K562 (cell line): Measurements from ENCODE around the gene SDK1. TPM values are rescaled to one million over a fixed set of nuclear protein-coding genes. Genes with fewer than 3 reads are reported as not detected.

ENCODE experiments used
- ATAC-seq: fragments of 200-7000 bp; cut with Tn5 transposase; 3 replicates; pipeline ENCODE4 v1.9.1; 2020; ENCODE audit warnings: moderate library complexity
- BruUV-seq: library from RNA; stranded (reverse); fragments of 400-500 nt; replicated peaks from 2 replicates; lab custom pipeline; 2021; lab: Mats Ljungman, UMichigan
- CTCF ChIA-PET: fragments of 300-600 bp; formaldehyde crosslinking; extraction: SDS; loops from one replicate; lab custom pipeline; 2021; ENCODE audit warnings: low intra/inter-chr PET ratio; lab: Yijun Ruan, JAX
- POLR2A ChIA-PET: fragments of 300-600, 350-650 bp; sonication (Branson Sonifier 250); formaldehyde crosslinking; extraction: SDS; loops from one replicate; lab custom pipeline; 2021; ENCODE audit warnings: antibody characterized with exemption, inconsistent platforms; lab: Yijun Ruan, JAX
- DNase-seq, 4 experiments: peaks; one replicate each; pipeline versions ENCODE4 v3.0.0 to v3.0.0-alpha.2; 2011 to 2018; ENCODE audit warnings: low spot score in 3 of 4, mixed read lengths in 3 of 4; ENCODE audit errors: extremely low read depth in 1 of 4
- FAIRE-seq: peaks from 2 replicates; lab custom pipeline; 2011; peaks lifted over from hg19 to GRCh38; lab: Jason Lieb, UNC
- H2AFZ ChIP-seq: 2 replicates; pipeline ENCODE4 v1.6.0; 2011; ENCODE audit warnings: low read depth, low read length, control low read depth, inconsistent platforms
- H3K27ac ChIP-seq: fragments of 200-600 bp; 3 replicates; pipeline ENCODE4 v1.8.0; 2011; ENCODE audit warnings: low read depth, mild to moderate bottlenecking, control low read depth, inconsistent platforms, low read length, moderate library complexity, mixed read lengths; ENCODE audit errors: extremely low read depth
- H3K27me3 ChIP-seq, 2 experiments: fragments of 300-600 bp in 1 of 2; 2 replicates in 1 of 2; 3 replicates in 1 of 2; pipeline versions ENCODE4 v1.6.0 to v1.8.0; 2011; ENCODE audit warnings: inconsistent platforms in 2 of 2, low read length in 2 of 2, mild to moderate bottlenecking in 1 of 2, mixed read lengths in 1 of 2, moderate library complexity in 1 of 2; ENCODE audit not compliant: control insufficient read depth in 2 of 2, insufficient read depth in 2 of 2
- H3K36me3 ChIP-seq: fragments of 300-600 bp; 3 replicates; pipeline ENCODE4 v1.8.0; 2011; ENCODE audit warnings: mild to moderate bottlenecking, low read length, inconsistent platforms; ENCODE audit not compliant: control insufficient read depth, insufficient read depth
- H3K4me1 ChIP-seq, 2 experiments: fragments of 200-600 bp in 1 of 2; replicated peaks in 1 of 2; 2 replicates in 1 of 2; 3 replicates in 1 of 2; pipeline versions ENCODE4 v1.5.1 to v1.8.0; 2011; ENCODE audit warnings: inconsistent platforms in 2 of 2, low read length in 2 of 2, mild to moderate bottlenecking in 1 of 2, mixed read lengths in 1 of 2, moderate library complexity in 1 of 2; ENCODE audit not compliant: control insufficient read depth in 2 of 2, insufficient read depth in 2 of 2
- H3K4me2 ChIP-seq: 2 replicates; pipeline ENCODE4 v1.6.1; 2011; ENCODE audit warnings: low read length, control low read depth, inconsistent platforms, mixed read lengths; ENCODE audit not compliant: insufficient read depth
- H3K4me3 ChIP-seq: fragments of 200-600 bp; sonication (generic), shearing (Covaris generic); 2 replicates; pipeline ENCODE4 v1.5.1; 2016; ENCODE audit warnings: control low read depth, inconsistent platforms
- H3K79me2 ChIP-seq: fragments of 200-600 bp; 3 replicates; pipeline ENCODE4 v1.8.0; 2011; ENCODE audit warnings: low read length, inconsistent platforms; ENCODE audit not compliant: control insufficient read depth, insufficient read depth
- H3K9ac ChIP-seq, 2 experiments: 2 replicates each; pipeline versions ENCODE4 v1.6.0 to v1.6.1; 2011; ENCODE audit warnings: low read depth in 2 of 2, low read length in 2 of 2, control low read depth in 1 of 2, inconsistent platforms in 1 of 2, mild to moderate bottlenecking in 1 of 2, mixed read lengths in 1 of 2; ENCODE audit not compliant: insufficient read depth in 1 of 2
- H3K9me1 ChIP-seq: one replicate; pipeline ENCODE4 v1.6.0; 2011; ENCODE audit warnings: inconsistent platforms, mild to moderate bottlenecking, low read length, moderate library complexity; ENCODE audit not compliant: control insufficient read depth, insufficient read depth
- H3K9me3 ChIP-seq: replicated peaks from 2 replicates; pipeline ENCODE4 v1.5.1; 2011; ENCODE audit warnings: low read depth, low read length, inconsistent platforms; ENCODE audit not compliant: control insufficient read depth, insufficient read depth
- H4K20me1 ChIP-seq: replicated peaks from 2 replicates; pipeline ENCODE4 v1.6.1; 2011; ENCODE audit warnings: low read length, inconsistent platforms, mixed read lengths; ENCODE audit not compliant: control insufficient read depth, insufficient read depth
- ADNP ChIP-seq: fragments of 200-800 bp; sonication (Bioruptor generic); IDR thresholded peaks from 2 replicates; pipeline ENCODE4 v1.6.1; 2016; ENCODE audit warnings: missing genetic modification characterization, missing compliant biosample characterization
- ATF1 ChIP-seq, 2 experiments: fragments of 450-650 bp in 1 of 2; IDR thresholded peaks; 2 replicates each; pipeline ENCODE4 v1.6.1; 2016; ENCODE audit warnings: missing compliant biosample characterization in 1 of 2, missing genetic modification characterization in 1 of 2
- BHLHE40 ChIP-seq: IDR thresholded peaks from 2 replicates; pipeline ENCODE4 v1.6.1; 2011; ENCODE audit warnings: low read length, improper control_type of control experiment
- GATA2 ChIP-seq: sonication (generic); formaldehyde crosslinking; IDR thresholded peaks from 2 replicates; pipeline ENCODE4 v1.4.0; 2020; ENCODE audit warnings: mild to moderate bottlenecking, missing genetic modification reagents
- GATAD2B ChIP-seq: fragments of 450-650 bp; IDR thresholded peaks from 2 replicates; pipeline ENCODE4 v1.6.1; 2017; ENCODE audit warnings: mild to moderate bottlenecking, borderline replicate concordance
- ZNF134 ChIP-seq: fragments of 250-450 bp; sonication (Bioruptor Pico); conservative IDR thresholded peaks from 2 replicates; pipeline ENCODE4 v1.4.0; 2020
- WGBS: fragments of 100-300 bp; shearing (Covaris generic); methylation state at CpG from one replicate; pipeline ENCODE4 v1.1.6; 2016; ENCODE audit warnings: low coverage, mixed read lengths; ENCODE audit not compliant: insufficient coverage; ENCODE audit errors: missing lambda C conversion rate; 5-methylcytosine and 5-hydroxymethylcytosine counted together
- in situ Hi-C: fragments of 300-500 bp; cut with MboI; formaldehyde crosslinking; loops from 4 replicates; pipeline ENCODE4 v1.15.0; 2018; ENCODE audit warnings: inconsistent platforms, mixed read lengths
- intact Hi-C: fragments of 100-400 bp; cut with micrococcal nuclease; formaldehyde crosslinking; loops from 2 replicates; pipeline ENCODE4 v1.14.2; 2022
- polyA plus RNA-seq, 8 experiments: library from polyadenylated mRNA; depleted of rRNA in 4 of 8; stranded (reverse) in 5 of 8; unstranded in 3 of 8; fragments of >200 nt; fragmentation: Nextera tagmentation in 2 of 8; fragmentation: Illumina TruSeq in 1 of 8; extraction: Ambion mirVana in 2 of 8; extraction: Trizol in 1 of 8; gene quantifications; 2 replicates each; pipeline versions ENCODE4 v1.2.1 to v1.2.3, GENCODE V29; 2011 to 2014; ENCODE audit warnings: inconsistent platforms in 1 of 8, missing spikeins in 1 of 8
- total RNA-seq, 7 experiments: library from RNA; depleted of rRNA in 6 of 7; stranded (reverse); fragments of >200 nt in 6 of 7; fragmentation: Illumina TruSeq in 2 of 7; extraction: Trizol in 2 of 7; gene quantifications; 2 replicates each; pipeline versions ENCODE4 v1.2.1 to v1.2.3, GENCODE V29; 2011 to 2021; ENCODE audit warnings: low replicate concordance in 1 of 7
- TF ChIP-seq, protein P1 (sequence below): fragments of 450-650 bp; IDR thresholded peaks from 2 replicates; pipeline ENCODE4 v1.6.1; 2017; ENCODE audit warnings: antibody characterized with exemption
- TF ChIP-seq, protein P2 (sequence below): IDR thresholded peaks from 3 replicates; pipeline ENCODE4 v1.6.1; 2011; ENCODE audit warnings: borderline replicate concordance, mild to moderate bottlenecking, moderate library complexity; ENCODE audit not compliant: insufficient read length; ENCODE audit errors: extremely low read depth
- TF ChIP-seq, protein P3 (sequence below): sonication (generic); formaldehyde crosslinking; IDR thresholded peaks from 2 replicates; pipeline ENCODE4 v1.8.1; 2023; ENCODE audit warnings: mild to moderate bottlenecking, missing genetic modification reagents

SDK1 gene
- total and polyA plus RNA-seq, 9 of the 15 experiments (the other 6 are each of a cell fraction or from before 2014, with no cell fraction given), result 0.16 TPM; not detected in 8

DNA sequence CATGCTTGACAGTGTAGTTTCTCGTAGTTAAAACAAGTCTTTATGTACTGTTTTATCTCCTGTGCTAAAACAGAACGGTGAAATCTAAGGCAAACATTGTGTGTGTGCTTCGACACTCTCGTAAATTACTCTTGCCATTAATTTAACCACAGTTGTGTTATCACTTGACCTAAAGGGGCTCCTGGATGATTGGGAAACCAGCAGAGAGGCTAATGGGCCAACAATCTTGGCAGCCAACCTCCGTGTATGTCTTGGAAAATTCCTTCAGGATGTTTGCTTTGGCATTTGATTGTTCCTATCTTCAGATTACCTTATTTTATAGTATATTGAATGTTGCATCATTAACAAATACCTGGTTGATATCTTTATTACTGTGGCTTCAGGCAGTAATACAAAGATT lies 409.5 kb downstream of the SDK1 start (continued):
- TF ChIP-seq, protein P1, sequence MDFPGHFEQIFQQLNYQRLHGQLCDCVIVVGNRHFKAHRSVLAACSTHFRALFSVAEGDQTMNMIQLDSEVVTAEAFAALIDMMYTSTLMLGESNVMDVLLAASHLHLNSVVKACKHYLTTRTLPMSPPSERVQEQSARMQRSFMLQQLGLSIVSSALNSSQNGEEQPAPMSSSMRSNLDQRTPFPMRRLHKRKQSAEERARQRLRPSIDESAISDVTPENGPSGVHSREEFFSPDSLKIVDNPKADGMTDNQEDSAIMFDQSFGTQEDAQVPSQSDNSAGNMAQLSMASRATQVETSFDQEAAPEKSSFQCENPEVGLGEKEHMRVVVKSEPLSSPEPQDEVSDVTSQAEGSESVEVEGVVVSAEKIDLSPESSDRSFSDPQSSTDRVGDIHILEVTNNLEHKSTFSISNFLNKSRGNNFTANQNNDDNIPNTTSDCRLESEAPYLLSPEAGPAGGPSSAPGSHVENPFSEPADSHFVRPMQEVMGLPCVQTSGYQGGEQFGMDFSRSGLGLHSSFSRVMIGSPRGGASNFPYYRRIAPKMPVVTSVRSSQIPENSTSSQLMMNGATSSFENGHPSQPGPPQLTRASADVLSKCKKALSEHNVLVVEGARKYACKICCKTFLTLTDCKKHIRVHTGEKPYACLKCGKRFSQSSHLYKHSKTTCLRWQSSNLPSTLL, result no peak
- TF ChIP-seq ZNF134 (CRISPR knock-in tag), result no peak
- TF ChIP-seq GATA2, result no peak
- no peak for TF ChIP-seq ADNP (tag)
- TF ChIP-seq, protein P2, sequence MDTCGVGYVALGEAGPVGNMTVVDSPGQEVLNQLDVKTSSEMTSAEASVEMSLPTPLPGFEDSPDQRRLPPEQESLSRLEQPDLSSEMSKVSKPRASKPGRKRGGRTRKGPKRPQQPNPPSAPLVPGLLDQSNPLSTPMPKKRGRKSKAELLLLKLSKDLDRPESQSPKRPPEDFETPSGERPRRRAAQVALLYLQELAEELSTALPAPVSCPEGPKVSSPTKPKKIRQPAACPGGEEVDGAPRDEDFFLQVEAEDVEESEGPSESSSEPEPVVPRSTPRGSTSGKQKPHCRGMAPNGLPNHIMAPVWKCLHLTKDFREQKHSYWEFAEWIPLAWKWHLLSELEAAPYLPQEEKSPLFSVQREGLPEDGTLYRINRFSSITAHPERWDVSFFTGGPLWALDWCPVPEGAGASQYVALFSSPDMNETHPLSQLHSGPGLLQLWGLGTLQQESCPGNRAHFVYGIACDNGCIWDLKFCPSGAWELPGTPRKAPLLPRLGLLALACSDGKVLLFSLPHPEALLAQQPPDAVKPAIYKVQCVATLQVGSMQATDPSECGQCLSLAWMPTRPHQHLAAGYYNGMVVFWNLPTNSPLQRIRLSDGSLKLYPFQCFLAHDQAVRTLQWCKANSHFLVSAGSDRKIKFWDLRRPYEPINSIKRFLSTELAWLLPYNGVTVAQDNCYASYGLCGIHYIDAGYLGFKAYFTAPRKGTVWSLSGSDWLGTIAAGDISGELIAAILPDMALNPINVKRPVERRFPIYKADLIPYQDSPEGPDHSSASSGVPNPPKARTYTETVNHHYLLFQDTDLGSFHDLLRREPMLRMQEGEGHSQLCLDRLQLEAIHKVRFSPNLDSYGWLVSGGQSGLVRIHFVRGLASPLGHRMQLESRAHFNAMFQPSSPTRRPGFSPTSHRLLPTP, result no peak

DNA sequence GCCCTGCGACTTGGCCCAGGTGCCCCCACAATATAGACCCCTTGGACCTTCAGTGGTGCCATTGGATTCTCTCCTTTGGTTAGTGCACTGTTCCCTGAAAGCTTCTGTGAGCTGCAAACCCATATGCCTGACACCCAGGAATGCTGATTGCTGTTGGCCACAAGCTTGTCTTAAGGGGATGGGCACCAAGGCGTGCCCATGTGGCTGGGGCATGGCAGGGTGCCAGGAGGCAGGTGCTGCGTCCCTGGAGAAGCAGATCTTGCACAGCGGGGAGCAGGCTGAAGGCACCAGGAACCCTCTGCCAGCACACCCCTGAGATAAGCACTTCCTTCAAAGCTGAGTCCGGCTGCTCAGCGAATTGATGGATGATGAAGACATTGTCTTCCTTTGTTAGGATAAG lies 411.8 kb downstream of the SDK1 start:
- DNase-seq, result no peak
- TF ChIP-seq BHLHE40 (no peak), ATF1 (CRISPR knock-in tag; IDR thresholded peaks at IDR 0.05) (no peak), ATF1 (tag; IDR thresholded peaks at IDR 0.05) (no peak), GATAD2B (no peak)
- TF ChIP-seq, protein P3, sequence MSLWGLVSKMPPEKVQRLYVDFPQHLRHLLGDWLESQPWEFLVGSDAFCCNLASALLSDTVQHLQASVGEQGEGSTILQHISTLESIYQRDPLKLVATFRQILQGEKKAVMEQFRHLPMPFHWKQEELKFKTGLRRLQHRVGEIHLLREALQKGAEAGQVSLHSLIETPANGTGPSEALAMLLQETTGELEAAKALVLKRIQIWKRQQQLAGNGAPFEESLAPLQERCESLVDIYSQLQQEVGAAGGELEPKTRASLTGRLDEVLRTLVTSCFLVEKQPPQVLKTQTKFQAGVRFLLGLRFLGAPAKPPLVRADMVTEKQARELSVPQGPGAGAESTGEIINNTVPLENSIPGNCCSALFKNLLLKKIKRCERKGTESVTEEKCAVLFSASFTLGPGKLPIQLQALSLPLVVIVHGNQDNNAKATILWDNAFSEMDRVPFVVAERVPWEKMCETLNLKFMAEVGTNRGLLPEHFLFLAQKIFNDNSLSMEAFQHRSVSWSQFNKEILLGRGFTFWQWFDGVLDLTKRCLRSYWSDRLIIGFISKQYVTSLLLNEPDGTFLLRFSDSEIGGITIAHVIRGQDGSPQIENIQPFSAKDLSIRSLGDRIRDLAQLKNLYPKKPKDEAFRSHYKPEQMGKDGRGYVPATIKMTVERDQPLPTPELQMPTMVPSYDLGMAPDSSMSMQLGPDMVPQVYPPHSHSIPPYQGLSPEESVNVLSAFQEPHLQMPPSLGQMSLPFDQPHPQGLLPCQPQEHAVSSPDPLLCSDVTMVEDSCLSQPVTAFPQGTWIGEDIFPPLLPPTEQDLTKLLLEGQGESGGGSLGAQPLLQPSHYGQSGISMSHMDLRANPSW (CRISPR knock-in tag), result no peak
- Histone ChIP-seq H3K9me1 (no peaks in the 10 kb centered on the region), H3K4me1 (no peaks in the 10 kb centered on the region), H3K9ac (no peak overlapping the region), H2AFZ (no peak overlapping the region), H3K36me3 (no peaks in the 10 kb centered on the region), H3K27me3 (no peaks in the 10 kb centered on the region), H3K27ac (no peak overlapping the region), H3K4me2 (no peak overlapping the region), H3K79me2 (no peaks in the 10 kb centered on the region), H4K20me1 (no peaks in the 10 kb centered on the region), H3K9me3 (no peaks in the 10 kb centered on the region), H3K4me3 (no peak overlapping the region)
- CTCF ChIA-PET, result no interaction called here
- WGBS, result 0% methylated on average over 6 of the region's 6 CpGs
- in situ Hi-C loops (no loop called here), intact Hi-C loops (no loop called here)
- FAIRE-seq, result no peak
- no TSS peak for BruUV-seq
- POLR2A ChIA-PET, result no interaction called here
- no peak for ATAC-seq
